Caco-2 (cell line): ENCODE measurements around the gene UGP2. TPM values are rescaled to one million over a fixed set of nuclear protein-coding genes. Genes with fewer than 3 reads are reported as not detected.

Experiments
- BruUV-seq: library from RNA; stranded (reverse); fragments of 400-500 nt; replicated peaks from 2 replicates; lab custom pipeline; 2021; lab: Mats Ljungman, UMichigan
- CTCF ChIA-PET: fragments of 300-600 bp; sonication (Branson Sonifier 250); formaldehyde crosslinking; loops from one replicate; lab custom pipeline; 2022; ENCODE audit warnings: antibody characterized with exemption; lab: Charles Lee
- POLR2A ChIA-PET: fragments of 300-600 bp; sonication (Branson Sonifier 250); formaldehyde crosslinking; loops from one replicate; lab custom pipeline; 2022; ENCODE audit warnings: antibody characterized with exemption; lab: Charles Lee
- DNase-seq, 2 experiments: peaks; one replicate each; pipeline versions ENCODE4 v3.0.0 to v3.0.0-alpha.2; 2020 to 2022
- H3K27me3 ChIP-seq: replicated peaks from 2 replicates; pipeline ENCODE4 v1.6.0; 2011; ENCODE audit warnings: low read length; ENCODE audit not compliant: control insufficient read depth, insufficient read depth
- H3K36me3 ChIP-seq: 2 replicates; pipeline ENCODE4 v1.5.1; 2011; ENCODE audit warnings: low read length; ENCODE audit not compliant: control insufficient read depth, insufficient read depth
- H3K4me1 ChIP-seq: fragments of 250-450 bp; sonication (Bioruptor Pico); 2 replicates; pipeline ENCODE4 v1.5.1; 2020; ENCODE audit warnings: mild to moderate bottlenecking
- H3K4me3 ChIP-seq: 2 replicates; pipeline ENCODE4 v1.5.1; 2011; ENCODE audit warnings: low read depth, mild to moderate bottlenecking, control low read depth, low read length
- H3K9me3 ChIP-seq: fragments of 250-450 bp; sonication (Bioruptor Pico); 2 replicates; pipeline ENCODE4 v1.5.1; 2020; ENCODE audit warnings: mild to moderate bottlenecking, moderate library complexity
- H3K27ac Mint-ChIP-seq: one replicate; pipeline ENCODE4 v1.8.0; 2022; ENCODE audit warnings: mixed read lengths; ENCODE audit not compliant: unreplicated experiment
- H3K27me3 Mint-ChIP-seq: one replicate; pipeline ENCODE4 v1.8.0; 2022; ENCODE audit warnings: mixed read lengths; ENCODE audit not compliant: insufficient read depth, unreplicated experiment
- H3K36me3 Mint-ChIP-seq: one replicate; pipeline ENCODE4 v1.8.0; 2022; ENCODE audit warnings: mild to moderate bottlenecking, mixed read lengths; ENCODE audit not compliant: insufficient read depth, unreplicated experiment
- H3K4me1 Mint-ChIP-seq: one replicate; pipeline ENCODE4 v1.8.0; 2022; ENCODE audit warnings: low read depth, mixed read lengths; ENCODE audit not compliant: unreplicated experiment
- H3K4me3 Mint-ChIP-seq: one replicate; pipeline ENCODE4 v1.8.0; 2022; ENCODE audit warnings: mild to moderate bottlenecking, moderate library complexity, mixed read lengths; ENCODE audit not compliant: unreplicated experiment
- H3K9me3 Mint-ChIP-seq: one replicate; pipeline ENCODE4 v1.8.0; 2022; ENCODE audit warnings: mixed read lengths; ENCODE audit not compliant: unreplicated experiment
- CTCF ChIP-seq, 2 experiments: fragments of 200-600 bp in 1 of 2; IDR thresholded peaks; 1 replicate in 1 of 2; 2 replicates in 1 of 2; pipeline versions ENCODE4 v1.5.1 to v1.8.0; 2011 to 2022; ENCODE audit warnings: antibody characterized with exemption in 1 of 2, control low read depth in 1 of 2, inconsistent platforms in 1 of 2, low read depth in 1 of 2, low read length in 1 of 2, mild to moderate bottlenecking in 1 of 2, moderate library complexity in 1 of 2; ENCODE audit not compliant: insufficient read depth in 1 of 2, severe bottlenecking in 1 of 2, unreplicated experiment in 1 of 2
- intact Hi-C: fragments of 100-400 bp; cut with micrococcal nuclease; formaldehyde crosslinking; loops from one replicate; pipeline ENCODE4 v1.10.0; 2022; ENCODE audit not compliant: unreplicated experiment
- total RNA-seq: library from RNA; stranded (reverse); gene quantifications from 2 replicates; pipeline ENCODE4 v1.2.3, GENCODE V29; 2022

The UGP2 gene
- total RNA-seq, 1 experiment from 2014 or later, result 307 TPM

DNA sequence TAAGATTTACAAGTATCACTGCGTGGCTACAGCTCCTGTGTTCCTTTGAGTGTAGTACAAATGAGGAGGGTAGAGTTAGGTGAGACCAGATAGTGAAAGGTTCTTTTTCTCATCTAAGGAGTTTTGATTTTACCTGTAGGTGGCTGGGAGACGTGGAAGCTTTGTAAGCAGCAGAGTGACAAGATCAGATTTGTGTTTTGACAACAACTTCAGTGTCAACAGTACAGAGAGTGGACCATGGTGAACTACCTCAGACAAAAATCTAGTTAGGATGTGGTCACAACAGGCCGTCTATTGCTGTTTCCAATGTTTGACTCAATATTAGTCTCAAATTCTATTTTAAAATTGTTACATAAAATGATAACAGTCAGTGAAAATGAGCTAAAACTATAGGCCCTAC is 20.3 kb upstream of the UGP2 start:
- Histone ChIP-seq H3K9me3 (no peaks in the 10 kb centered on the region), H3K36me3 (no peaks in the 10 kb centered on the region), H3K4me3 (no peak overlapping the region), H3K27me3 (no peaks in the 10 kb centered on the region), H3K4me1 (peaks cover 18% of the 10 kb centered on the region)
- TF ChIP-seq CTCF (IDR thresholded peaks at IDR 0.05; ENCODE audit: insufficient read depth in 1 of 2, low read depth in 1 of 2, low read length in 1 of 2, severe bottlenecking in 1 of 2, unreplicated experiment in 1 of 2), result no peak
- peaks cover 25% of the 10 kb centered on the region for H3K36me3 Mint-ChIP-seq
- H3K4me3 Mint-ChIP-seq, result no peak overlapping the region
- H3K27me3 Mint-ChIP-seq, result no peaks in the 10 kb centered on the region
- BruUV-seq, result no TSS peak
- peaks cover 7% of the 10 kb centered on the region for H3K9me3 Mint-ChIP-seq
- POLR2A ChIA-PET, result no interaction called here
- CTCF ChIA-PET, result no interaction called here
- peaks cover 9% of the 10 kb centered on the region for H3K4me1 Mint-ChIP-seq
- intact Hi-C loops, result loop anchor here (2.0 kb wide), 1 partner anchor 31 kb away; no protein-coding TSS in a partner anchor
- peak overlapping the region; percentile 5 for H3K27ac Mint-ChIP-seq
- DNase-seq, result no peak

DNA sequence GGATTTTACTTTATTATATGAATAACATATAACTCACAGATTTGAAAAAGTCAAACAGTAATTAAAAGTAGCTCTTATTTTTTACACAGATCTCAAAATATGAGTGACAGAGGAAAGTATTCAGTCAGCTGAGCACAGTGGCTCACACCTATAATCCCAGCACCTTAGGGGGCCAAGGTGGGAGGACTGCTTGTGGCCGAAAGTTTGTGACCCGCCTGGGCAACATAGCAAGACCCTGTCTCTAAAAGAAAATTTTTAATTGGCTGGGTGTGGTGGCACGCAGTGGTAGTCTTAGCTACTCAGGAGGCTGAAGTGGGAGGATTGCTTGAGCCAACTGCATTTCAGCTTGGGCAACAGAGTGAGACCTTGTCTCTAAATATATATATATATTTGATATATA is 19.2 kb upstream of the UGP2 start:
- intact Hi-C loops, result no loop called here
- H3K4me1 Mint-ChIP-seq, result peaks cover 17% of the 10 kb centered on the region
- Histone ChIP-seq H3K27me3 (no peaks in the 10 kb centered on the region), H3K4me3 (no peak overlapping the region), H3K36me3 (no peaks in the 10 kb centered on the region), H3K4me1 (peaks cover 27% of the 10 kb centered on the region), H3K9me3 (no peaks in the 10 kb centered on the region)
- no TSS peak for BruUV-seq
- ChIA-PET POLR2A (interaction anchor here (0.5 to 0.7 kb wide), 2 partner anchors 20 to 80 kb away, joined by 4 read pairs; no protein-coding TSS in a partner anchor), CTCF (no interaction called here)
- no peaks in the 10 kb centered on the region for H3K27me3 Mint-ChIP-seq
- no peak for DNase-seq
- no peak overlapping the region for H3K4me3 Mint-ChIP-seq
- peaks cover 7% of the 10 kb centered on the region for H3K9me3 Mint-ChIP-seq
- H3K36me3 Mint-ChIP-seq, result peaks cover 31% of the 10 kb centered on the region
- H3K27ac Mint-ChIP-seq, result no peak overlapping the region
- TF ChIP-seq CTCF (IDR thresholded peaks at IDR 0.05; ENCODE audit: insufficient read depth in 1 of 2, low read depth in 1 of 2, low read length in 1 of 2, severe bottlenecking in 1 of 2, unreplicated experiment in 1 of 2), result no peak

GRCh38 chr2:63827749-63828148 is 13.9 kb upstream of the UGP2 start:
- no TSS peak for BruUV-seq
- POLR2A ChIA-PET, result interaction anchor here (0.6 to 1.8 kb wide), 5 partner anchors 9 to 92 kb away, joined by 3 to 99 read pairs (median 5); partner anchors contain the start of gene UGP2
- H3K27me3 Mint-ChIP-seq, result no peaks in the 10 kb centered on the region
- Histone ChIP-seq H3K4me1 (peaks cover 43% of the 10 kb centered on the region), H3K36me3 (no peaks in the 10 kb centered on the region), H3K27me3 (no peaks in the 10 kb centered on the region), H3K9me3 (no peaks in the 10 kb centered on the region), H3K4me3 (no peak overlapping the region)
- peaks cover 54% of the 10 kb centered on the region for H3K4me1 Mint-ChIP-seq
- peaks cover 20% of the 10 kb centered on the region for H3K9me3 Mint-ChIP-seq
- TF ChIP-seq CTCF (IDR thresholded peaks at IDR 0.05; ENCODE audit: insufficient read depth in 1 of 2, low read depth in 1 of 2, low read length in 1 of 2, severe bottlenecking in 1 of 2, unreplicated experiment in 1 of 2), result no peak
- peak; percentile 86 to 90 for DNase-seq
- H3K36me3 Mint-ChIP-seq, result peaks cover 30% of the 10 kb centered on the region
- CTCF ChIA-PET, result interaction anchor here (1.0 to 1.3 kb wide), 4 partner anchors 14 to 129 kb away, joined by 3 to 9 read pairs (median 6); partner anchors contain the start of gene UGP2
- peak overlapping the region; percentile 77 for H3K4me3 Mint-ChIP-seq
- H3K27ac Mint-ChIP-seq, result peak overlapping the region; percentile 93
- intact Hi-C loops, result loop anchor here (1.0 to 2.0 kb wide), 3 partner anchors 14 to 93 kb away; partner anchors contain the start of gene UGP2
